Hepatocyte (in vitro differentiated cells): ENCODE measurements around the gene ITGB7.

Experiments
- EZH2 ChIP-seq: fragments of 200-600 bp; sonication (generic); IDR thresholded peaks from 2 replicates; pipeline ENCODE4 v1.6.1; 2016; ENCODE audit warnings: antibody characterized with exemption, mild to moderate bottlenecking, borderline replicate concordance
- TF ChIP-seq, protein P1 (sequence below): fragments of 200-600 bp; sonication (generic); IDR thresholded peaks from 2 replicates; pipeline ENCODE4 v1.5.1; 2016; ENCODE audit warnings: antibody characterized with exemption, mild to moderate bottlenecking; ENCODE audit not compliant: poor library complexity

DNA sequence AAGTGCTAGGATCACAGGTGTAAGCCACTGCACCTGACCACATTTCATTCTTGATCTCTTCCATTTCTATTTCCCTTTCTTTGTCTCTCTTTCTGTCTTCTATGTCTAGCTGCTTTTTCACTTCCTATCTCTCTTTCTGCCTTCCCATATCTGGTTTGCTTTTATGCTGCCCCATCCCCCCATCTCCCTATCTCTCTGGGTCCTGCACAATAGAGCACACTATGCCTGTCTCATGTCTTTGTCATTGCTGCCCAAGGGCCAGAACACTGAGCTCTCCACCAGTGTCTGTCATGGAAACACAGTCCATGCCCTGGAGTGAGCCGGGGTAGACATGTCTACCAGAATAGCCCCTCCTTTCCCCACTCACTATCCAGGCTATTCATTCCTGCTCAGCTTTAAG, 37.3 kb upstream of the ITGB7 start:
- TF ChIP-seq, protein P1, sequence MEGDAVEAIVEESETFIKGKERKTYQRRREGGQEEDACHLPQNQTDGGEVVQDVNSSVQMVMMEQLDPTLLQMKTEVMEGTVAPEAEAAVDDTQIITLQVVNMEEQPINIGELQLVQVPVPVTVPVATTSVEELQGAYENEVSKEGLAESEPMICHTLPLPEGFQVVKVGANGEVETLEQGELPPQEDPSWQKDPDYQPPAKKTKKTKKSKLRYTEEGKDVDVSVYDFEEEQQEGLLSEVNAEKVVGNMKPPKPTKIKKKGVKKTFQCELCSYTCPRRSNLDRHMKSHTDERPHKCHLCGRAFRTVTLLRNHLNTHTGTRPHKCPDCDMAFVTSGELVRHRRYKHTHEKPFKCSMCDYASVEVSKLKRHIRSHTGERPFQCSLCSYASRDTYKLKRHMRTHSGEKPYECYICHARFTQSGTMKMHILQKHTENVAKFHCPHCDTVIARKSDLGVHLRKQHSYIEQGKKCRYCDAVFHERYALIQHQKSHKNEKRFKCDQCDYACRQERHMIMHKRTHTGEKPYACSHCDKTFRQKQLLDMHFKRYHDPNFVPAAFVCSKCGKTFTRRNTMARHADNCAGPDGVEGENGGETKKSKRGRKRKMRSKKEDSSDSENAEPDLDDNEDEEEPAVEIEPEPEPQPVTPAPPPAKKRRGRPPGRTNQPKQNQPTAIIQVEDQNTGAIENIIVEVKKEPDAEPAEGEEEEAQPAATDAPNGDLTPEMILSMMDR = no peak
- no peak for TF ChIP-seq EZH2
